HG03520 (cell line): ENCODE measurements around the gene KCTD1.

Source experiments
- ATAC-seq: cut with Tn5 transposase; IDR thresholded peaks from one replicate; pipeline ENCODE4 v1.9.1; 2021; ENCODE audit warnings: mild to moderate bottlenecking, moderate library complexity; ENCODE audit not compliant: unreplicated experiment

The KCTD1 gene

GRCh38 chr18:26487437-26487836, 60.9 kb downstream of the KCTD1 start:
- peak; percentile 89 for ATAC-seq

- ATAC-seq, result no peak
Observed at GRCh38 chr18:26483633-26484032, 64.7 kb downstream of the KCTD1 start.

- no peak for ATAC-seq
Observed at GRCh38 chr18:26482569-26482968, 65.8 kb downstream of the KCTD1 start.

GRCh38 chr18:26480897-26481795, 67.2 kb downstream of the KCTD1 start:
- ATAC-seq, result peak; percentile 57

GRCh38 chr18:26479681-26480079, 68.7 kb downstream of the KCTD1 start:
- ATAC-seq, result no peak

GRCh38 chr18:26479065-26479680, 69.2 kb downstream of the KCTD1 start:
- ATAC-seq, result no peak

GRCh38 chr18:26477828-26478466, 70.4 kb downstream of the KCTD1 start:
- ATAC-seq, result no peak

- no peak for ATAC-seq
Observed at GRCh38 chr18:26476697-26477096, 71.7 kb downstream of the KCTD1 start.

- ATAC-seq, result no peak
Observed at GRCh38 chr18:26474542-26474941, 73.8 kb downstream of the KCTD1 start.

GRCh38 chr18:26473672-26474071, 74.7 kb downstream of the KCTD1 start:
- ATAC-seq, result no peak

- no peak for ATAC-seq
Observed at GRCh38 chr18:26471826-26472225, 76.5 kb downstream of the KCTD1 start.

GRCh38 chr18:26471027-26471426, 77.3 kb downstream of the KCTD1 start:
- no peak for ATAC-seq

- ATAC-seq, result peak; percentile 79
Observed at GRCh38 chr18:26470011-26470637, 78.2 kb downstream of the KCTD1 start.

GRCh38 chr18:26468931-26469340, 79.4 kb downstream of the KCTD1 start:
- ATAC-seq, result peak; percentile 70

- no peak for ATAC-seq
Observed at GRCh38 chr18:26466026-26466425, 82.3 kb downstream of the KCTD1 start.

GRCh38 chr18:26465431-26465830, 82.9 kb downstream of the KCTD1 start:
- ATAC-seq, result no peak

- no peak for ATAC-seq
Observed at GRCh38 chr18:26464128-26465011, 84.0 kb downstream of the KCTD1 start.

GRCh38 chr18:26462355-26462754, 86.0 kb downstream of the KCTD1 start:
- no peak for ATAC-seq

GRCh38 chr18:26461405-26461804, 86.9 kb downstream of the KCTD1 start:
- ATAC-seq, result no peak

GRCh38 chr18:26460449-26461091, 87.8 kb downstream of the KCTD1 start:
- peak; percentile 61 for ATAC-seq
